ENCODE measurements around the gene TENM4.

DNA sequence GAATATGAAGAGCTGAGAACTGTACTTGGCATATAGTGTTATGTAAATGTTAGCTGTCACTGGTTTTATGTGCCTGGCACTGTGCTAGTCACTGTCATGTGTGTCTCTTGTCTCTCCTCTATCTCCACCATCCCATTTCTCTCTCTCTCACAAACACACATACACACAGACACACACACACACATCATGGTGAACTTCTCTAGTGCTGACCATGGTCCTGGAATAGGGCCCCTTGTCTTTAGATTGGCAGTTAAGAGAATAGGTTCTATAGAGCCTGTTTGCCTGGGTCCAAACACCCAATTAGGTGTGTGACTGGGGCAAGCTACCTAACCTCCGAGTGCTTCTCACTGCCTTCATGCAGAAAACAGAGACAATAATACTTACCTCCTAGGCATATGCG is 756.5 kb downstream of the TENM4 start:
- TF ChIP-seq POLR2A (IDR thresholded peaks at IDR 0.05), result no peak
- TF ChIP-seq, protein P1, sequence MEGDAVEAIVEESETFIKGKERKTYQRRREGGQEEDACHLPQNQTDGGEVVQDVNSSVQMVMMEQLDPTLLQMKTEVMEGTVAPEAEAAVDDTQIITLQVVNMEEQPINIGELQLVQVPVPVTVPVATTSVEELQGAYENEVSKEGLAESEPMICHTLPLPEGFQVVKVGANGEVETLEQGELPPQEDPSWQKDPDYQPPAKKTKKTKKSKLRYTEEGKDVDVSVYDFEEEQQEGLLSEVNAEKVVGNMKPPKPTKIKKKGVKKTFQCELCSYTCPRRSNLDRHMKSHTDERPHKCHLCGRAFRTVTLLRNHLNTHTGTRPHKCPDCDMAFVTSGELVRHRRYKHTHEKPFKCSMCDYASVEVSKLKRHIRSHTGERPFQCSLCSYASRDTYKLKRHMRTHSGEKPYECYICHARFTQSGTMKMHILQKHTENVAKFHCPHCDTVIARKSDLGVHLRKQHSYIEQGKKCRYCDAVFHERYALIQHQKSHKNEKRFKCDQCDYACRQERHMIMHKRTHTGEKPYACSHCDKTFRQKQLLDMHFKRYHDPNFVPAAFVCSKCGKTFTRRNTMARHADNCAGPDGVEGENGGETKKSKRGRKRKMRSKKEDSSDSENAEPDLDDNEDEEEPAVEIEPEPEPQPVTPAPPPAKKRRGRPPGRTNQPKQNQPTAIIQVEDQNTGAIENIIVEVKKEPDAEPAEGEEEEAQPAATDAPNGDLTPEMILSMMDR (IDR thresholded peaks at IDR 0.05 in 4 of 5, conservative IDR thresholded peaks at IDR 0.05 in 1 of 5), result no peak

Data from gastrocnemius medialis (tissue), 4 donors.